Upper lobe of left lung (tissue), 4 donors: ENCODE data around the gene STARD5.

ENCODE experiments used
- CTCF ChIP-seq, 6 experiments: fragments of 450-650 bp in 4 of 6; fragments of 200-600 bp in 2 of 6; sonication (generic) in 2 of 6; IDR thresholded peaks; one replicate each; pipeline ENCODE4 v1.5.1; 2016 to 2019; ENCODE audit warnings: antibody characterized with exemption in 6 of 6
- POLR2A ChIP-seq, 4 donors: fragments of 450-650 bp; IDR thresholded peaks; one replicate each; pipeline ENCODE4 v1.5.1; 2016 to 2017; ENCODE audit warnings: antibody characterized with exemption in 4 of 4, mild to moderate bottlenecking in 2 of 4

GRCh38 chr15:81284256-81285031, 39.5 kb downstream of the STARD5 start:
- TF ChIP-seq CTCF (IDR thresholded peaks at IDR 0.05) (no peak), POLR2A (IDR thresholded peaks at IDR 0.05) (no peak)
